ENCODE data around the gene RALGAPB. TPM values are rescaled to one million over a fixed set of nuclear protein-coding genes. Genes with fewer than 3 reads are reported as not detected.

Gene RALGAPB
- total and polyA plus RNA-seq, 2 of the 13 experiments (the other 11 are each of a cell fraction or from before 2014, with no cell fraction given), result 17.6 to 30.6 TPM

DNA sequence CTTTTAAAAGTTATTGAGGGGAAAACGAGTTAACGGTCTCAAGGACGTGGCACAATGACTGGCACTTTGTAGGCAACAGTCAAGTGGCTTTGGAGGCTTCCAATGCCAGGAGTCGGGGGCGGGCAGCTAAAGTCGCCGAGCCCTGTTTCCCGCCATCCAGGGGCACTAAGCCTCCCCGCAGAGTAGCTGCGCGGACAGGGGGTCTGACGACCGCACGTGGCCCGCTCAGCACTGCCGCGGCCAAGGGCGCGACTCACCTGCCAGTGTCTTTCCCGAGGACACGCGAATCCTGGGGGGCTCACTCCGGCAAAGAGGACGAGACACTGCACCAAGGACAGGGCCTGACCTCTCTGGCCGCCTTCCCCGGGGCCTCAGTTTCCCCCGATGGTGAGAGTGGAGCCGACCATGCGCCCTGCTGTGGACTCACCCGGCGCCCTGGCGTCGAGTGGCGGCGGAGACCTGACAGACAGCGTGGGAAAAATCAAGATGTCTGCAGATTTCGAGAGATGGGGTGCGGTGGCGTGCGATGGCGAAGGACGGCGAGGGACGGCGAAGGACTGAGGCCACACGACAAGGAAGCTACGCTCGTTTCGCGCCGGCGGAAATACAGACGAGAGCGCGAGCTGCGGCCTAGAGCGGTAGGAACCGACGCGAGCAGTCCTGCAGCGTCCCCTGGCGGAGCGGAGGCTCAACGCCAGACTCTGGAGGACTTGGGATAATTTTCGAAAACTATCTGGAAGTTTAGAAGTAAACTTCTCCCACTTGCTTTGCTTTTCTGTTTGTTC is 37.7 kb upstream of the RALGAPB start, which contains the start of gene SNHG17 (continued):
- TF ChIP-seq, protein P1, sequence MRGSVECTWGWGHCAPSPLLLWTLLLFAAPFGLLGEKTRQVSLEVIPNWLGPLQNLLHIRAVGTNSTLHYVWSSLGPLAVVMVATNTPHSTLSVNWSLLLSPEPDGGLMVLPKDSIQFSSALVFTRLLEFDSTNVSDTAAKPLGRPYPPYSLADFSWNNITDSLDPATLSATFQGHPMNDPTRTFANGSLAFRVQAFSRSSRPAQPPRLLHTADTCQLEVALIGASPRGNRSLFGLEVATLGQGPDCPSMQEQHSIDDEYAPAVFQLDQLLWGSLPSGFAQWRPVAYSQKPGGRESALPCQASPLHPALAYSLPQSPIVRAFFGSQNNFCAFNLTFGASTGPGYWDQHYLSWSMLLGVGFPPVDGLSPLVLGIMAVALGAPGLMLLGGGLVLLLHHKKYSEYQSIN (CRISPR knock-in tag; IDR thresholded peaks at IDR 0.05; ENCODE audit: borderline replicate concordance), result no peak
- TF ChIP-seq ZNF430 (CRISPR knock-in tag; IDR thresholded peaks at IDR 0.05) (peak; percentile 97; the same call in 1 of the 2 replicates), ZNF329 (CRISPR knock-in tag; IDR thresholded peaks at IDR 0.05; ENCODE audit: low read depth) (peak; percentile 96), ZNF83 (CRISPR knock-in tag; IDR thresholded peaks at IDR 0.05; ENCODE audit: borderline replicate concordance) (peak; percentile 97; the same call in 1 of the 2 replicates), HES4 (CRISPR knock-in tag; IDR thresholded peaks at IDR 0.05; ENCODE audit: borderline replicate concordance) (peak; percentile 99), NCOA2 (CRISPR knock-in tag; IDR thresholded peaks at IDR 0.05) (peak; percentile 87), SIN3A (IDR thresholded peaks at IDR 0.05; ENCODE audit: borderline replicate concordance, low read depth, low read length) (peak; percentile 98), ZNF337 (CRISPR knock-in tag; IDR thresholded peaks at IDR 0.05; ENCODE audit: borderline replicate concordance, low read depth) (peak; percentile 98), FOXC1 (CRISPR knock-in tag; IDR thresholded peaks at IDR 0.05; ENCODE audit: borderline replicate concordance) (peak; percentile 100), NFYC (CRISPR knock-in tag; IDR thresholded peaks at IDR 0.05) (peak; percentile 69), ZNF33B (CRISPR knock-in tag; IDR thresholded peaks at IDR 0.05) (peak; percentile 99), ZNF652 (CRISPR knock-in tag; IDR thresholded peaks at IDR 0.05; ENCODE audit: borderline replicate concordance, low read depth) (peak; percentile 75; the same call in 1 of the 2 replicates), SP1 (IDR thresholded peaks at IDR 0.05) (no peak), SP1 (CRISPR knock-in tag; IDR thresholded peaks at IDR 0.05) (peak; percentile 96), DMAP1 (CRISPR knock-in tag; IDR thresholded peaks at IDR 0.05) (peak; percentile 100), TAF15 (IDR thresholded peaks at IDR 0.05; ENCODE audit: low read depth, low read length, poor library complexity, severe bottlenecking) (no peak), ZNF615 (CRISPR knock-in tag; IDR thresholded peaks at IDR 0.05; ENCODE audit: borderline replicate concordance) (peak; percentile 98), ZFP90 (CRISPR knock-in tag; IDR thresholded peaks at IDR 0.05; ENCODE audit: borderline replicate concordance) (peak; percentile 98), ZNF101 (CRISPR knock-in tag; IDR thresholded peaks at IDR 0.05; ENCODE audit: borderline replicate concordance, low read depth) (peak; percentile 98; the same call in 1 of the 2 replicates)
- TF ChIP-seq, protein P2, sequence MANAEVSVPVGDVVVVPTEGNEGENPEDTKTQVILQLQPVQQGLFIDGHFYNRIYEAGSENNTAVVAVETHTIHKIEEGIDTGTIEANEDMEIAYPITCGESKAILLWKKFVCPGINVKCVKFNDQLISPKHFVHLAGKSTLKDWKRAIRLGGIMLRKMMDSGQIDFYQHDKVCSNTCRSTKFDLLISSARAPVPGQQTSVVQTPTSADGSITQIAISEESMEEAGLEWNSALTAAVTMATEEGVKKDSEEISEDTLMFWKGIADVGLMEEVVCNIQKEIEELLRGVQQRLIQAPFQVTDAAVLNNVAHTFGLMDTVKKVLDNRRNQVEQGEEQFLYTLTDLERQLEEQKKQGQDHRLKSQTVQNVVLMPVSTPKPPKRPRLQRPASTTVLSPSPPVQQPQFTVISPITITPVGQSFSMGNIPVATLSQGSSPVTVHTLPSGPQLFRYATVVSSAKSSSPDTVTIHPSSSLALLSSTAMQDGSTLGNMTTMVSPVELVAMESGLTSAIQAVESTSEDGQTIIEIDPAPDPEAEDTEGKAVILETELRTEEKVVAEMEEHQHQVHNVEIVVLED (CRISPR knock-in tag; IDR thresholded peaks at IDR 0.05; ENCODE audit: borderline replicate concordance), result peak; percentile 98
- TF ChIP-seq, protein P3, sequence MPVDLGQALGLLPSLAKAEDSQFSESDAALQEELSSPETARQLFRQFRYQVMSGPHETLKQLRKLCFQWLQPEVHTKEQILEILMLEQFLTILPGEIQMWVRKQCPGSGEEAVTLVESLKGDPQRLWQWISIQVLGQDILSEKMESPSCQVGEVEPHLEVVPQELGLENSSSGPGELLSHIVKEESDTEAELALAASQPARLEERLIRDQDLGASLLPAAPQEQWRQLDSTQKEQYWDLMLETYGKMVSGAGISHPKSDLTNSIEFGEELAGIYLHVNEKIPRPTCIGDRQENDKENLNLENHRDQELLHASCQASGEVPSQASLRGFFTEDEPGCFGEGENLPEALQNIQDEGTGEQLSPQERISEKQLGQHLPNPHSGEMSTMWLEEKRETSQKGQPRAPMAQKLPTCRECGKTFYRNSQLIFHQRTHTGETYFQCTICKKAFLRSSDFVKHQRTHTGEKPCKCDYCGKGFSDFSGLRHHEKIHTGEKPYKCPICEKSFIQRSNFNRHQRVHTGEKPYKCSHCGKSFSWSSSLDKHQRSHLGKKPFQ (CRISPR knock-in tag; IDR thresholded peaks at IDR 0.05; ENCODE audit: insufficient replicate concordance), result peak; percentile 96
- TF ChIP-seq, protein P4, sequence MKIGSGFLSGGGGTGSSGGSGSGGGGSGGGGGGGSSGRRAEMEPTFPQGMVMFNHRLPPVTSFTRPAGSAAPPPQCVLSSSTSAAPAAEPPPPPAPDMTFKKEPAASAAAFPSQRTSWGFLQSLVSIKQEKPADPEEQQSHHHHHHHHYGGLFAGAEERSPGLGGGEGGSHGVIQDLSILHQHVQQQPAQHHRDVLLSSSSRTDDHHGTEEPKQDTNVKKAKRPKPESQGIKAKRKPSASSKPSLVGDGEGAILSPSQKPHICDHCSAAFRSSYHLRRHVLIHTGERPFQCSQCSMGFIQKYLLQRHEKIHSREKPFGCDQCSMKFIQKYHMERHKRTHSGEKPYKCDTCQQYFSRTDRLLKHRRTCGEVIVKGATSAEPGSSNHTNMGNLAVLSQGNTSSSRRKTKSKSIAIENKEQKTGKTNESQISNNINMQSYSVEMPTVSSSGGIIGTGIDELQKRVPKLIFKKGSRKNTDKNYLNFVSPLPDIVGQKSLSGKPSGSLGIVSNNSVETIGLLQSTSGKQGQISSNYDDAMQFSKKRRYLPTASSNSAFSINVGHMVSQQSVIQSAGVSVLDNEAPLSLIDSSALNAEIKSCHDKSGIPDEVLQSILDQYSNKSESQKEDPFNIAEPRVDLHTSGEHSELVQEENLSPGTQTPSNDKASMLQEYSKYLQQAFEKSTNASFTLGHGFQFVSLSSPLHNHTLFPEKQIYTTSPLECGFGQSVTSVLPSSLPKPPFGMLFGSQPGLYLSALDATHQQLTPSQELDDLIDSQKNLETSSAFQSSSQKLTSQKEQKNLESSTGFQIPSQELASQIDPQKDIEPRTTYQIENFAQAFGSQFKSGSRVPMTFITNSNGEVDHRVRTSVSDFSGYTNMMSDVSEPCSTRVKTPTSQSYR (CRISPR knock-in tag; IDR thresholded peaks at IDR 0.05; ENCODE audit: borderline replicate concordance), result peak; percentile 85
